HEK293T (cell line): ENCODE measurements around the gene MRPL48.

Experiments
- CTCF ChIA-PET: fragments of 350-600 bp; formaldehyde crosslinking; extraction: SDS; loops from one replicate; lab custom pipeline; 2021; ENCODE audit warnings: antibody characterized with exemption, inconsistent platforms; lab: Yijun Ruan, JAX
- POLR2A ChIA-PET: fragments of 350-600 bp; formaldehyde crosslinking; extraction: SDS; loops from one replicate; lab custom pipeline; 2020; ENCODE audit warnings: antibody characterized with exemption, inconsistent platforms; lab: Yijun Ruan, JAX
- DNase-seq: peaks from one replicate; pipeline ENCODE4 v3.0.0; 2012; ENCODE audit warnings: mixed read lengths; ENCODE audit errors: extremely low spot score
- ARNT ChIP-seq: fragments of 450-650 bp; IDR thresholded peaks from 2 replicates; pipeline ENCODE4 v1.6.1; 2017; ENCODE audit warnings: mild to moderate bottlenecking
- BHLHE40 ChIP-seq: fragments of 450-650 bp; IDR thresholded peaks from 2 replicates; pipeline ENCODE4 v1.6.1; 2016; ENCODE audit warnings: mild to moderate bottlenecking, moderate library complexity, borderline replicate concordance
- CTBP1 ChIP-seq: fragments of 450-650 bp; IDR thresholded peaks from 2 replicates; pipeline ENCODE4 v1.6.1; 2016; ENCODE audit warnings: borderline replicate concordance
- ELF4 ChIP-seq: fragments of 450-650 bp; IDR thresholded peaks from 2 replicates; pipeline ENCODE4 v1.6.1; 2017; ENCODE audit warnings: antibody characterized with exemption
- FOXA1 ChIP-seq: fragments of 450-650 bp; IDR thresholded peaks from 2 replicates; pipeline ENCODE4 v1.6.1; 2016; ENCODE audit warnings: mild to moderate bottlenecking
- FOXK2 ChIP-seq: fragments of 450-650 bp; IDR thresholded peaks from 2 replicates; pipeline ENCODE4 v1.6.1; 2016; ENCODE audit warnings: mild to moderate bottlenecking
- FOXM1 ChIP-seq: fragments of 450-650 bp; IDR thresholded peaks from 2 replicates; pipeline ENCODE4 v1.6.1; 2017; ENCODE audit warnings: mild to moderate bottlenecking, borderline replicate concordance
- HDGF ChIP-seq: fragments of 450-650 bp; IDR thresholded peaks from 2 replicates; pipeline ENCODE4 v1.6.1; 2017; ENCODE audit warnings: antibody characterized with exemption, borderline replicate concordance
- L3MBTL2 ChIP-seq: fragments of 450-650 bp; conservative IDR thresholded peaks from 2 replicates; pipeline ENCODE4 v1.6.1; 2016; ENCODE audit warnings: mild to moderate bottlenecking
- LEF1 ChIP-seq: fragments of 450-650 bp; IDR thresholded peaks from 2 replicates; pipeline ENCODE4 v1.6.1; 2017; ENCODE audit warnings: mild to moderate bottlenecking, borderline replicate concordance
- NFRKB ChIP-seq: fragments of 450-650 bp; IDR thresholded peaks from 2 replicates; pipeline ENCODE4 v1.6.1; 2016; ENCODE audit warnings: mild to moderate bottlenecking, moderate library complexity
- PKNOX1 ChIP-seq: fragments of 450-650 bp; IDR thresholded peaks from 2 replicates; pipeline ENCODE4 v1.6.1; 2016
- SP1 ChIP-seq: fragments of 450-650 bp; IDR thresholded peaks from 2 replicates; pipeline ENCODE4 v1.6.1; 2017
- SUZ12 ChIP-seq: fragments of 450-650 bp; IDR thresholded peaks from 2 replicates; pipeline ENCODE4 v1.6.1; 2016; ENCODE audit warnings: mild to moderate bottlenecking
- TARDBP ChIP-seq: fragments of 450-650 bp; IDR thresholded peaks from 2 replicates; pipeline ENCODE4 v1.6.1; 2016
- ZNF384 ChIP-seq: fragments of 450-650 bp; IDR thresholded peaks from 2 replicates; pipeline ENCODE4 v1.6.1; 2016

Gene MRPL48

GRCh38 chr11:73797457-73797856 lies 9.8 kb downstream of the MRPL48 start:
- ChIA-PET CTCF (no interaction called here), POLR2A (interaction anchor here (1.5 kb wide), 1 partner anchor 9 kb away, joined by 9 read pairs; the partner anchor contains the start of gene MRPL48)
- TF ChIP-seq PKNOX1 (no peak), TARDBP (no peak), ZNF384 (no peak), FOXK2 (no peak), SP1 (no peak), LEF1 (no peak), SUZ12 (no peak), NFRKB (no peak)
- no peak for DNase-seq

- TF ChIP-seq ARNT, result no peak
- DNase-seq, result no peak
- POLR2A ChIA-PET, result interaction anchor here (1.1 to 3.7 kb wide), 2 partner anchors 12 to 21 kb away, joined by 4 to 13 read pairs; partner anchors contain the start of gene MRPL48
- CTCF ChIA-PET, result interaction anchor here (0.7 kb wide), 1 partner anchor 1256 kb away, joined by 3 read pairs; no protein-coding TSS in a partner anchor
Observed at GRCh38 chr11:73800276-73800806, 12.7 kb downstream of the MRPL48 start.

GRCh38 chr11:73801136-73801535 lies 13.5 kb downstream of the MRPL48 start:
- TF ChIP-seq NFRKB (no peak), FOXM1 (no peak), TARDBP (no peak), SP1 (no peak), PKNOX1 (no peak), ARNT (no peak)
- POLR2A ChIA-PET, result interaction anchor here (3.7 kb wide), 1 partner anchor 13 kb away, joined by 13 read pairs; the partner anchor contains the start of gene MRPL48
- CTCF ChIA-PET, result interaction anchor here (0.7 kb wide), 1 partner anchor 1256 kb away, joined by 3 read pairs; no protein-coding TSS in a partner anchor
- DNase-seq, result no peak

- CTCF ChIA-PET, result interaction anchor here (0.6 kb wide), 1 partner anchor 174 kb away, joined by 4 read pairs; no protein-coding TSS in a partner anchor
Observed at GRCh38 chr11:73804712-73805111, 17.0 kb downstream of the MRPL48 start.

GRCh38 chr11:73808052-73808451 lies 20.4 kb downstream of the MRPL48 start:
- ChIA-PET POLR2A (interaction anchor here (1.0 kb wide), 1 partner anchor 20 kb away, joined by 3 read pairs; no protein-coding TSS in a partner anchor), CTCF (no interaction called here)
- no peak for TF ChIP-seq LEF1
- TF ChIP-seq PKNOX1, result no peak
- no peak for TF ChIP-seq FOXM1
- no peak for TF ChIP-seq FOXK2
- TF ChIP-seq ARNT, result no peak
- no peak for TF ChIP-seq CTBP1
- no peak for TF ChIP-seq BHLHE40
- TF ChIP-seq SP1, result no peak
- no peak for TF ChIP-seq HDGF
- no peak for TF ChIP-seq L3MBTL2
- TF ChIP-seq ELF4, result no peak
- TF ChIP-seq TARDBP, result no peak
- TF ChIP-seq ZNF384, result no peak
- TF ChIP-seq FOXA1, result no peak
- no peak for TF ChIP-seq SUZ12
- no peak for TF ChIP-seq NFRKB
- DNase-seq, result no peak

More at GRCh38 chr11:73804712-73805111, 17.0 kb downstream of the MRPL48 start:
- POLR2A ChIA-PET, result no interaction called here
- no peak for TF ChIP-seq FOXK2
- TF ChIP-seq CTBP1, result no peak
- no peak for TF ChIP-seq SP1
- no peak for TF ChIP-seq L3MBTL2
- no peak for TF ChIP-seq SUZ12
- no peak for TF ChIP-seq BHLHE40
- TF ChIP-seq PKNOX1, result no peak
- no peak for TF ChIP-seq FOXM1
- no peak for TF ChIP-seq ZNF384
- TF ChIP-seq FOXA1, result no peak
- TF ChIP-seq ARNT, result no peak
- no peak for TF ChIP-seq LEF1
- no peak for DNase-seq

GRCh38 chr11:73810637-73811036 lies 23.0 kb downstream of the MRPL48 start:
- no peak for TF ChIP-seq TARDBP
- TF ChIP-seq L3MBTL2, result no peak
- TF ChIP-seq CTBP1, result no peak
- TF ChIP-seq ARNT, result no peak
- no peak for TF ChIP-seq ZNF384
- no peak for TF ChIP-seq FOXK2
- no peak for TF ChIP-seq FOXA1
- TF ChIP-seq BHLHE40, result no peak
- TF ChIP-seq FOXM1, result no peak
- TF ChIP-seq NFRKB, result no peak
- ChIA-PET CTCF (no interaction called here), POLR2A (no interaction called here)
- no peak for DNase-seq
